ENCODE data around the gene CITED1.

The CITED1 gene

GRCh38 chrX:72270316-72270866 is 35.3 kb downstream of the CITED1 start:
- no peak for DNase-seq (ENCODE audit: low spot score)

GRCh38 chrX:72269671-72270251 is 36.0 kb downstream of the CITED1 start:
- DNase-seq (ENCODE audit: low spot score): no peak

DNA sequence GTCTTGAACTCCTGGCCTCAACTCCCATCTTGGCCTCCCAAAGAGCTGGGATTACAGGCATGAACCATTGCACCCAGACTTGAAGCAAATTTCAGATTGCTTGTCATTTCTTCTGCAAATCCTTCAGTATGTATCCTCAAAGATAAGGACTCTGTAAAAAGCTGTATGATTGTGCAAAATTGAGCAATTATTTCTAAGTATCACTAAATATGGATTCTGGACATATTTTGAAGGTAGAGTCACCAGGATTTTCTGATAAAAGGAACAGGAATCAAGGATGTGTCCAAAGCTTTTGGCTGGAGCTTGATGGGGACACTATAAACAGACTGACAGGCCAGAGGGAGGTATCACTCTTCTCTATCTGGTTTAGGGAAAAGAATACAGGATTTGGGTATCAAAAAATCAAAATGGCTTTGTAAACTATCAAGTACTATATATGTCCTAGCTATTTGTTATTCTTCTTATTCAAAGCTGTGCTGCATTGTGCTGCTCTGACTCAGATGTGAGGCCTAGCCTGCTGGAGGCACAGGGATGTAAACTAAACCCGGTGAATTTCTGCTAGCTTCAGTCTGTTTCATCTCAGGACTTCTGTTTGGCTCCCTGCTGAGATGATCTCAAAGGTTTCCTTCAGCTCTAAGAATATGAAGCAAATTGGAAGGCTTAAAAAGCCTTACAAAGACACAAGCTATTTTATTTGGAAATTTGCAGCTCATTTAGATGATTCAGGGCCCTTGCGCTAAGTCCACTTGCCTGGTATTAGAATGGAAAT is 36.9 kb downstream of the CITED1 start:
- DNase-seq (ENCODE audit: low spot score): no peak

DNA sequence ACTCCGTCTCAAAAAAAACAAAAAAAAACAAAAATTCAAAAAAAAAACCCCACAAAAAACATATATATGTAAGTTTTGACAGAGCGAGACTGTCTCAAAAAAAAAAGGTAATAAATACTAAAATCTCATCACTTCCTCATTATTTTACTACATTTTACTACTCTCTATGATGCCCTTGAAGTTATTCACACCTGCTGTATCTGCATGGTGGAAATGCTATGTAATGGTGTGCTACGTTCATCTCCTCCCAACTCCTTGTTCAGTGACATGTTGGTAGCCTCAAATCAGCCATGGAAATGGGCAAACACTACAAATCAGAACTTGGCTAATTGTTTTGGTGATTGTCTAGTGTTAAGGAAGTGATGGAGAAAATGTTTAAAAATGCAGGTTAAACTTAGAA is 40.5 kb downstream of the CITED1 start:
- no peak for DNase-seq (ENCODE audit: low spot score)

GRCh38 chrX:72262077-72262476 is 43.6 kb downstream of the CITED1 start:
- no peak for DNase-seq (ENCODE audit: low spot score)

DNA sequence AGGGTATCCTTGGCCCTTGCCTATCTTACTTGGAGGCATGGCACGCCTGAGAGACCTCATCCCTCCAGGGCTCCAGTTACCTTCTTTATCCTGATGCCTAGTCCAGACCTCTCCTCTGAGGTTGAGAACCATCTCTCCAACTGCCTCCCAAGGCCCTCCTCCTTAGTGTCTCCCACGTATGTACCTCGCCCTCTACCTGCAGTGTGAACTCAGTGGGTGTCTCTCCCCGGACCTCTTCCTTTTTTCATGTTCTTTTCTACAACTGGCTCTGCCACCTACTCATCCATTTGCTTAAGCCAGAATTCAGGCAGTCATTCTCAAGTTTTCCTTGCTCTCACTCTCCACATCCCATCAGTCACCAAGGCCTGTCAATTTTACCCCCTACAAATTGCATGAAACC is 45.3 kb downstream of the CITED1 start:
- no peak for DNase-seq (ENCODE audit: low spot score)

DNA sequence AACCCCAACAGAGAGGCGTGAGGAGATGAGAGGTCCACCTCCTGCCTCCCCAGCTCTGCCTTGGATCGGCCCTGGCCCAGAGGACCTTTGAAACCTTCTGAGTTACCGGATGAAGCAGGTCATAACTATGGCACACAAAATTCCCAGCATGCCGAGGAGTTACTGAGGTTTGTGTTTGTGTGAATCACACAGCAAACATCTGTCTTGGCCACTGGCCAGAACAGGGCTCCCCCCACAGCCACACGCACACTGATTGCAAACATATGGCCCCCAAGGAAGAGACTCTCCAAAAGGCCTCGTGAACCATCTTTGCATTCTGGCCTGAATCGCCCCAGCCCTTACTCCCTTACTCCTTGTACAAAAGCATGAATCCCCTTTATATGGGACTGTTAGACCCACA is 47.5 kb downstream of the CITED1 start:
- no peak for DNase-seq (ENCODE audit: low spot score)

DNA sequence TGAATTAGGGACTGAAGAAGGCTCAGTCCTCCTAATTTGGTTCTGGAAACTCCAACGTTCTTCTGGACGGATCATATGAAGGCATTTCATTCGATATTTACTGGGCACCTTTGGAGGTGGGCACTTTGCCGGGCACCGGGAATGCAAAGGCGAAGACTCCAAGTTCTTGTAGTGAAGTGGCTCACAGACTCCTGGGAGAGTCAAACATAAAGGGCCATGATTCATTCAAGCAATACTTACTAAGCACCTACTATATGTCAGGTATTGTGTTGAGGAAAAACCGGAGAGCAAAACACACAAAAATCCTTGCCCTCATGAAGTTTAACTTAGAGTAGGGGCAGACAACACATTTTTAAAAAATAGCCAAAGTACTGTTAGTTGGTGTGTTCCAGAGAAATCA is 49.9 kb downstream of the CITED1 start:
- DNase-seq (ENCODE audit: low spot score): no peak

GRCh38 chrX:72255445-72255844 is 50.3 kb downstream of the CITED1 start:
- no peak for DNase-seq (ENCODE audit: low spot score)

- DNase-seq (ENCODE audit: low spot score): no peak
Measured at GRCh38 chrX:72254816-72255215, 50.9 kb downstream of the CITED1 start.

DNA sequence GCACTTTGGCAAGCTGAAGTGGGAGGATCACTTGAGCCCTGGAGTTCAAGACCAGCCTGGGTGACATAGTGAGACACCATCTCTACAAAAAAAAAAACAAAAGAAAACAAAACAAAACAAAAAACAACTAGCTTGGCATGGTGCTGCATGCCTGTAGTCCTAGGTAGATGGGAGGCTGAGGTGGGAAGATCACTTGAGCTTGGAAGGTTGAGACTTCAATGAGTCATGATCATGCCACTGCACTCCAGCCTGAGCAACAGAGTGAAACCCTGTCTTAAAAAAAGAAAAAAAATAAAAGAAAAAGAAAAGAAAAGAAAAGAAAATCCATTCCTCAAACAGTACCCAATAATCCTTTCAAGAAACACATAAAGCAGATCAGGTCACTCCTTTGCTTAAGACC is 52.0 kb downstream of the CITED1 start:
- DNase-seq (ENCODE audit: low spot score): no peak

All from HuH-7.5 (cell line).